Naive thymus-derived CD4-positive, alpha-beta T cell (primary cell): ENCODE results near the gene GPR25. TPM values are rescaled to one million over a fixed set of nuclear protein-coding genes. Genes with fewer than 3 reads are reported as not detected.

Experiments
- ATAC-seq: fragments of 150-1000 bp; cut with Tn5 transposase; 2 replicates; pipeline ENCODE4 v1.10.0; 2021; ENCODE audit warnings: mild to moderate bottlenecking, moderate library complexity
- CTCF ChIA-PET: fragments of 350-600 bp; sonication (Branson Sonifier 250); formaldehyde crosslinking; loops from one replicate; lab custom pipeline; 2021; ENCODE audit warnings: antibody characterized with exemption; lab: Charles Lee
- POLR2A ChIA-PET: fragments of 350-600 bp; sonication (Branson Sonifier 250); formaldehyde crosslinking; loops from one replicate; lab custom pipeline; 2021; ENCODE audit warnings: antibody characterized with exemption, inconsistent platforms; lab: Charles Lee
- DNase-seq, 9 donors: peaks; one replicate each; pipeline versions ENCODE4 v3.0.0 to v3.0.0-alpha.2; 2020 to 2022; ENCODE audit warnings: mixed read lengths in 1 of 9
- H3K27ac ChIP-seq: one replicate; pipeline ENCODE4 v1.7.0; 2013; ENCODE audit warnings: mild to moderate bottlenecking, low read depth, low read length, moderate library complexity
- H3K27me3 ChIP-seq, 2 donors: one replicate each; pipeline ENCODE4 v1.7.0; 2013; ENCODE audit warnings: low read length in 2 of 2, mild to moderate bottlenecking in 2 of 2, moderate library complexity in 2 of 2; ENCODE audit not compliant: control insufficient read depth in 2 of 2, insufficient read depth in 2 of 2
- H3K36me3 ChIP-seq, 3 experiments: 1 replicate in 2 of 3; 2 replicates in 1 of 3; pipeline ENCODE4 v1.7.0; 2013; ENCODE audit warnings: low read length in 3 of 3, mild to moderate bottlenecking in 3 of 3, moderate library complexity in 1 of 3; ENCODE audit not compliant: insufficient read depth in 3 of 3, control insufficient read depth in 2 of 3
- H3K4me1 ChIP-seq, 2 donors: one replicate each; pipeline ENCODE4 v1.7.0; 2013; ENCODE audit warnings: low read length in 2 of 2, mild to moderate bottlenecking in 2 of 2, moderate library complexity in 1 of 2; ENCODE audit not compliant: control insufficient read depth in 2 of 2, insufficient read depth in 2 of 2
- H3K4me3 ChIP-seq: 2 replicates; pipeline ENCODE4 v1.7.0; 2013; ENCODE audit warnings: mild to moderate bottlenecking, low read length
- H3K9me3 ChIP-seq, 3 experiments: 1 replicate in 2 of 3; 2 replicates in 1 of 3; pipeline ENCODE4 v1.7.0; 2013; ENCODE audit warnings: low read length in 3 of 3; ENCODE audit not compliant: control insufficient read depth in 2 of 3
- H3K27ac Mint-ChIP-seq, 9 donors: one replicate each; pipeline ENCODE4 v1.8.0; 2020 to 2022; ENCODE audit warnings: mixed read lengths in 9 of 9, mild to moderate bottlenecking in 8 of 9, moderate library complexity in 5 of 9, inconsistent platforms in 2 of 9
- H3K27me3 Mint-ChIP-seq, 5 donors: one replicate each; pipeline ENCODE4 v1.8.0; 2021 to 2022; ENCODE audit warnings: mixed read lengths in 5 of 5, mild to moderate bottlenecking in 1 of 5
- H3K36me3 Mint-ChIP-seq, 5 donors: one replicate each; pipeline ENCODE4 v1.8.0; 2020 to 2022; ENCODE audit warnings: mixed read lengths in 5 of 5, mild to moderate bottlenecking in 3 of 5, inconsistent platforms in 1 of 5
- H3K4me1 Mint-ChIP-seq, 7 donors: one replicate each; pipeline ENCODE4 v1.8.0; 2020 to 2022; ENCODE audit warnings: mixed read lengths in 7 of 7, mild to moderate bottlenecking in 3 of 7, inconsistent platforms in 1 of 7
- H3K4me3 Mint-ChIP-seq, 10 donors: one replicate each; pipeline ENCODE4 v1.8.0; 2020 to 2022; ENCODE audit warnings: mild to moderate bottlenecking in 10 of 10, mixed read lengths in 10 of 10, moderate library complexity in 6 of 10, inconsistent platforms in 2 of 10
- H3K9me3 Mint-ChIP-seq, 11 donors: one replicate each; pipeline ENCODE4 v1.8.0; 2020 to 2022; ENCODE audit warnings: mixed read lengths in 11 of 11, mild to moderate bottlenecking in 4 of 11, inconsistent platforms in 1 of 11, moderate library complexity in 1 of 11
- intact Hi-C, 2 donors: fragments of 100-400 bp; cut with micrococcal nuclease; formaldehyde crosslinking; loops; one replicate each; pipeline ENCODE4 v1.15.1; 2023
- polyA plus RNA-seq, 2 donors: library from polyadenylated mRNA; unstranded; fragments of 300-500 nt; fragmentation: Illumina TruSeq; gene quantifications; one replicate each; pipeline ENCODE4 v1.2.3, GENCODE V29; 2021
- total RNA-seq, 6 experiments: library from RNA in 5 of 6; stranded (reverse) in 5 of 6; gene quantifications; 1 replicate in 5 of 6; 2 replicates in 1 of 6; pipeline ENCODE4 v1.2.3 and lab custom pipeline; 2021 to 2026

Gene GPR25
- total and polyA plus RNA-seq, 7 experiments from 2014 or later: 0.48 to 1.8 (median 0.99) TPM; not detected in 1

DNA sequence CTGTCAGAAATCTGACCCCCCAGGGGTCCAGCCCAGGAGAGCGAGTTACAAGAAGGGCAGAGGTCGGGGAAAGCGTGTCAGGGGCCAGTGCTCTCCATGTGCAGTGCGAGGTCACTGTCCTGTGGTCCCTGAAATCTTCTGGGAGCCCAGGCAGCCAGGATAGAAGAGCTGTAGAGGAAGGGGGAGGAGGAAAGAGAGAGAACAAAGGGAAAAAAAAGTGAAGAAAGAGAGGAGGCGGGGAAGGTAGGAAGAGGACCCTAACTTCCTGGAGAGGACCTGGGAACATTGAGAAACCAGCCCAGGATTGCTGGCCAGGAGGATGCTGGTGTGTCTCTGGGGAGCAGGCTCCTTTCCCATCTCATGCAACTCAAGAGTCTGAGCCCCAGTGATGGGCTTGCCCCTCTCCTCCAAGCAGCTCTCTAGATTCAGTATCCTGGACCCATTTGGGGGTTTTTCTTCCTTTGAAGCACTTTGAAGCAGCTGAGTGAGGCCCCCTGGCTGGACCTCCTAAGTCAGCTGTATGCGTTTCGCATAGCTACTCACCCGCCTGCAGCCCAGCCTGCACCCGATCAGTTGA, 15.1 kb downstream of the GPR25 start:
- DNase-seq: no peak
- peak overlapping the region; percentile 5 for H3K4me3 ChIP-seq
- CTCF ChIA-PET: interaction anchor here (0.5 to 1.0 kb wide), 2 partner anchors 10 to 1462 kb away, joined by 3 to 4 read pairs; no protein-coding TSS in a partner anchor
- H3K27ac ChIP-seq: no peak overlapping the region
- no peaks in the 10 kb centered on the region for H3K9me3 ChIP-seq
- POLR2A ChIA-PET: no interaction called here
- peaks cover 4 to 52% (median 15%) of the 10 kb centered on the region in 5 donors for H3K27me3 Mint-ChIP-seq
- peaks cover 0 to 5% of the 10 kb centered on the region in 2 donors for H3K27me3 ChIP-seq
- peaks cover 33 to 66% (median 49%) of the 10 kb centered on the region in 7 donors for H3K4me1 Mint-ChIP-seq
- intact Hi-C loops: no loop called here
- H3K27ac Mint-ChIP-seq: peak overlapping the region in 7 of 9 donors; percentile 2 to 74 (median 19)
- ATAC-seq: peak; percentile 28
- no peaks in the 10 kb centered on the region for H3K36me3 ChIP-seq
- H3K4me1 ChIP-seq: peaks cover 35 to 39% of the 10 kb centered on the region in 2 donors
- H3K36me3 Mint-ChIP-seq: no peaks in the 10 kb centered on the region
- H3K9me3 Mint-ChIP-seq: no peaks in the 10 kb centered on the region
- peak overlapping the region in 7 of 10 donors; percentile 7 to 73 (median 36) for H3K4me3 Mint-ChIP-seq

GRCh38 chr1:200888349-200888838, 15.6 kb downstream of the GPR25 start:
- H3K4me3 Mint-ChIP-seq: peak overlapping the region in 8 of 10 donors; percentile 4 to 73 (median 32)
- no peak overlapping the region for H3K27ac ChIP-seq
- peak overlapping the region; percentile 5 for H3K4me3 ChIP-seq
- H3K4me1 Mint-ChIP-seq: peaks cover 33 to 66% (median 49%) of the 10 kb centered on the region in 7 donors
- ChIA-PET CTCF (interaction anchor here (0.5 to 1.0 kb wide), 2 partner anchors 10 to 1461 kb away, joined by 3 to 4 read pairs; no protein-coding TSS in a partner anchor), POLR2A (no interaction called here)
- no peaks in the 10 kb centered on the region for H3K36me3 Mint-ChIP-seq
- H3K27me3 ChIP-seq: peaks cover 0 to 5% of the 10 kb centered on the region in 2 donors
- H3K4me1 ChIP-seq: peaks cover 35 to 39% of the 10 kb centered on the region in 2 donors
- H3K36me3 ChIP-seq: no peaks in the 10 kb centered on the region
- DNase-seq: peak in 7 of 9 donors; percentile 30 to 55 (median 41)
- peak overlapping the region in 5 of 9 donors; percentile 15 to 74 (median 23) for H3K27ac Mint-ChIP-seq
- intact Hi-C loops: no loop called here
- no peaks in the 10 kb centered on the region for H3K9me3 ChIP-seq
- peaks cover 7 to 52% (median 17%) of the 10 kb centered on the region in 5 donors for H3K27me3 Mint-ChIP-seq
- ATAC-seq: peak; percentile 94
- no peaks in the 10 kb centered on the region for H3K9me3 Mint-ChIP-seq

- Mint-ChIP-seq H3K9me3 (no peaks in the 10 kb centered on the region), H3K4me3 (peak overlapping the region in 8 of 10 donors; percentile 10 to 76 (median 42)), H3K36me3 (no peaks in the 10 kb centered on the region), H3K4me1 (peaks cover 33 to 61% (median 49%) of the 10 kb centered on the region in 7 donors), H3K27me3 (peaks cover 9 to 58% (median 17%) of the 10 kb centered on the region in 5 donors), H3K27ac (peak overlapping the region in 4 of 9 donors; percentile 2 to 23 (median 10))
- POLR2A ChIA-PET: interaction anchor here (0.6 kb wide), 1 partner anchor 21 kb away, joined by 3 read pairs; no protein-coding TSS in a partner anchor
- Histone ChIP-seq H3K27me3 (peaks cover 0 to 5% of the 10 kb centered on the region in 2 donors), H3K27ac (no peak overlapping the region), H3K4me3 (no peak overlapping the region), H3K9me3 (no peaks in the 10 kb centered on the region), H3K36me3 (no peaks in the 10 kb centered on the region), H3K4me1 (peaks cover 35 to 39% of the 10 kb centered on the region in 2 donors)
- intact Hi-C loops: no loop called here
- DNase-seq (no peak), ATAC-seq (no peak)
- CTCF ChIA-PET: no interaction called here
Observed at GRCh38 chr1:200889571-200889970, 16.8 kb downstream of the GPR25 start.

- H3K4me3 ChIP-seq: no peak overlapping the region
- H3K4me3 Mint-ChIP-seq: peak overlapping the region in 8 of 10 donors; percentile 26 to 81 (median 74)
- POLR2A ChIA-PET: no interaction called here
- no peaks in the 10 kb centered on the region for H3K36me3 ChIP-seq
- H3K27ac ChIP-seq: no peak overlapping the region
- peak overlapping the region in 1 of 9 donors; percentile 82 for H3K27ac Mint-ChIP-seq
- H3K36me3 Mint-ChIP-seq: no peaks in the 10 kb centered on the region
- DNase-seq: no peak
- no peaks in the 10 kb centered on the region for H3K9me3 ChIP-seq
- intact Hi-C loops: loop anchor here (2.0 to 5.0 kb wide), 2 partner anchors 152 to 153 kb away; no protein-coding TSS in a partner anchor
- no peaks in the 10 kb centered on the region for H3K9me3 Mint-ChIP-seq
- CTCF ChIA-PET: interaction anchor here (0.6 kb wide), 1 partner anchor 1493 kb away, joined by 3 read pairs; no protein-coding TSS in a partner anchor
- H3K27me3 Mint-ChIP-seq: peaks cover 9 to 61% (median 17%) of the 10 kb centered on the region in 5 donors
- peaks cover 33 to 61% (median 49%) of the 10 kb centered on the region in 7 donors for H3K4me1 Mint-ChIP-seq
- ATAC-seq: no peak
- H3K4me1 ChIP-seq: peaks cover 35 to 39% of the 10 kb centered on the region in 2 donors
- H3K27me3 ChIP-seq: peaks cover 0 to 5% of the 10 kb centered on the region in 2 donors
Observed at GRCh38 chr1:200890027-200890426, 17.2 kb downstream of the GPR25 start.

GRCh38 chr1:200890818-200891773, 18.3 kb downstream of the GPR25 start:
- Mint-ChIP-seq H3K27me3 (peaks cover 9 to 63% (median 17%) of the 10 kb centered on the region in 5 donors), H3K4me1 (peaks cover 33 to 55% (median 49%) of the 10 kb centered on the region in 7 donors), H3K4me3 (peak overlapping the region; percentile 12 to 86 (median 76)), H3K9me3 (no peaks in the 10 kb centered on the region), H3K27ac (peak overlapping the region in 2 of 9 donors; percentile 26 to 82), H3K36me3 (no peaks in the 10 kb centered on the region)
- ATAC-seq: no peak
- Histone ChIP-seq H3K36me3 (no peaks in the 10 kb centered on the region), H3K4me1 (peaks cover 33 to 35% of the 10 kb centered on the region in 2 donors), H3K27ac (no peak overlapping the region), H3K27me3 (peaks cover 0 to 5% of the 10 kb centered on the region in 2 donors), H3K4me3 (peak overlapping the region; percentile 60), H3K9me3 (no peaks in the 10 kb centered on the region)
- CTCF ChIA-PET: interaction anchor here (0.6 kb wide), 3 partner anchors 9 to 147 kb away, joined by 3 to 6 read pairs (median 3); no protein-coding TSS in a partner anchor
- DNase-seq: peak in 2 of 9 donors; percentile 3 to 14
- POLR2A ChIA-PET: no interaction called here
- intact Hi-C loops: loop anchor here (2.0 to 5.0 kb wide), 2 partner anchors 151 to 152 kb away; no protein-coding TSS in a partner anchor

- Histone ChIP-seq H3K27ac (no peak overlapping the region), H3K4me3 (peak overlapping the region; percentile 60), H3K36me3 (no peaks in the 10 kb centered on the region), H3K27me3 (peaks cover 0 to 5% of the 10 kb centered on the region in 2 donors), H3K4me1 (peaks cover 33 to 35% of the 10 kb centered on the region in 2 donors), H3K9me3 (no peaks in the 10 kb centered on the region)
- Mint-ChIP-seq H3K36me3 (no peaks in the 10 kb centered on the region), H3K4me3 (peak overlapping the region; percentile 12 to 86 (median 73)), H3K27ac (no peak overlapping the region), H3K9me3 (no peaks in the 10 kb centered on the region), H3K27me3 (peaks cover 9 to 66% (median 17%) of the 10 kb centered on the region in 5 donors), H3K4me1 (peaks cover 33 to 51% (median 45%) of the 10 kb centered on the region in 7 donors)
- no peak for ATAC-seq
- ChIA-PET CTCF (no interaction called here), POLR2A (no interaction called here)
- DNase-seq: no peak
- intact Hi-C loops: loop anchor here (2.0 to 5.0 kb wide), 2 partner anchors 151 kb away; no protein-coding TSS in a partner anchor
Observed at GRCh38 chr1:200891774-200892157, 19.0 kb downstream of the GPR25 start.
